Skeletal muscle tissue (tissue), 4 donors: ENCODE data around the gene KCTD5. TPM values are rescaled to one million over a fixed set of nuclear protein-coding genes. Genes with fewer than 3 reads are reported as not detected.

Experiments used
- H3K27ac ChIP-seq: one replicate; pipeline ENCODE4 v1.7.0; 2013; ENCODE audit warnings: mild to moderate bottlenecking, low read depth, low read length, inconsistent platforms
- H3K27me3 ChIP-seq, 3 donors: one replicate each; pipeline ENCODE4 v1.7.0; 2013; ENCODE audit warnings: low read length in 3 of 3; ENCODE audit not compliant: control insufficient read depth in 3 of 3, insufficient read depth in 3 of 3
- H3K36me3 ChIP-seq, 3 donors: one replicate each; pipeline ENCODE4 v1.7.0; 2013; ENCODE audit warnings: low read length in 3 of 3; ENCODE audit not compliant: control insufficient read depth in 3 of 3, insufficient read depth in 3 of 3
- H3K4me1 ChIP-seq, 3 donors: one replicate each; pipeline ENCODE4 v1.7.0; 2013; ENCODE audit warnings: low read length in 3 of 3, mild to moderate bottlenecking in 3 of 3; ENCODE audit not compliant: control insufficient read depth in 3 of 3, insufficient read depth in 3 of 3
- H3K4me3 ChIP-seq, 3 donors: one replicate each; pipeline ENCODE4 v1.7.0; 2013; ENCODE audit warnings: low read length in 3 of 3
- H3K9ac ChIP-seq, 3 donors: one replicate each; pipeline ENCODE4 v1.7.0; 2013; ENCODE audit warnings: low read length in 3 of 3, mild to moderate bottlenecking in 3 of 3, moderate library complexity in 2 of 3, low read depth in 1 of 3
- H3K9me3 ChIP-seq, 3 donors: one replicate each; pipeline ENCODE4 v1.7.0; 2013; ENCODE audit warnings: low read length in 3 of 3; ENCODE audit not compliant: control insufficient read depth in 3 of 3
- total RNA-seq: library from RNA; depleted of rRNA; stranded (reverse); fragments of >200 nt; gene quantifications from one replicate; pipeline ENCODE4 v1.2.3, GENCODE V29; 2014
- donor health status: Osteomylitis.

The KCTD5 gene
- total RNA-seq, 1 donor from 2014 or later, result 13.6 TPM

GRCh38 chr16:2748757-2749455 is 66.6 kb downstream of the KCTD5 start:
- Histone ChIP-seq H3K4me1 (peaks cover 9 to 12% (median 12%) of the 10 kb centered on the region in 3 donors), H3K9me3 (peaks cover 0 to 2% (median 0%) of the 10 kb centered on the region in 3 donors), H3K9ac (no peak overlapping the region), H3K4me3 (no peak overlapping the region), H3K27ac (no peak overlapping the region), H3K36me3 (peaks cover 0 to 10% (median 4%) of the 10 kb centered on the region in 3 donors), H3K27me3 (no peaks in the 10 kb centered on the region)

- Histone ChIP-seq H3K9ac (no peak overlapping the region), H3K4me1 (peaks cover 13 to 18% (median 17%) of the 10 kb centered on the region in 3 donors), H3K27ac (no peak overlapping the region), H3K9me3 (peaks cover 0 to 2% (median 0%) of the 10 kb centered on the region in 3 donors), H3K36me3 (peaks cover 0 to 10% (median 4%) of the 10 kb centered on the region in 3 donors), H3K4me3 (no peak overlapping the region), H3K27me3 (no peaks in the 10 kb centered on the region)
Observed at GRCh38 chr16:2749476-2749875, 67.2 kb downstream of the KCTD5 start.

GRCh38 chr16:2749936-2750335 is 67.6 kb downstream of the KCTD5 start:
- H3K4me3 ChIP-seq, result no peak overlapping the region
- peaks cover 18 to 23% (median 22%) of the 10 kb centered on the region in 3 donors for H3K4me1 ChIP-seq
- no peaks in the 10 kb centered on the region for H3K27me3 ChIP-seq

GRCh38 chr16:2751577-2752034 is 69.3 kb downstream of the KCTD5 start:
- Histone ChIP-seq H3K36me3 (peaks cover 3 to 10% (median 7%) of the 10 kb centered on the region in 3 donors), H3K9me3 (peaks cover 0 to 2% (median 0%) of the 10 kb centered on the region in 3 donors), H3K4me3 (peak overlapping the region; percentile 97 to 100 (median 100)), H3K27ac (peak overlapping the region; percentile 99), H3K27me3 (no peaks in the 10 kb centered on the region), H3K4me1 (peaks cover 35 to 39% (median 38%) of the 10 kb centered on the region in 3 donors), H3K9ac (peak overlapping the region; percentile 95 to 100 (median 100))

More at GRCh38 chr16:2749936-2750335, 67.6 kb downstream of the KCTD5 start:
- Histone ChIP-seq H3K9ac (no peak overlapping the region), H3K9me3 (peaks cover 0 to 2% (median 0%) of the 10 kb centered on the region in 3 donors), H3K27ac (no peak overlapping the region), H3K36me3 (peaks cover 0 to 10% (median 4%) of the 10 kb centered on the region in 3 donors)

GRCh38 chr16:2752035-2752849 is 69.9 kb downstream of the KCTD5 start, which contains the start of gene SRRM2:
Gene SRRM2, plus strand, starts transcription at chr16:2752638. Its CDS starts 3,727 bp downstream, at chr16:2756365.
- peaks cover 40 to 45% (median 44%) of the 10 kb centered on the region in 3 donors for H3K4me1 ChIP-seq
- peaks cover 6 to 10% (median 8%) of the 10 kb centered on the region in 3 donors for H3K36me3 ChIP-seq
- no peaks in the 10 kb centered on the region for H3K27me3 ChIP-seq
- peak within 1 kb of the TSS; percentile 97 to 100 (median 100) for H3K4me3 ChIP-seq
- H3K27ac ChIP-seq, result peak within 1 kb of the TSS; percentile 99
- H3K9ac ChIP-seq, result peak within 1 kb of the TSS; percentile 95 to 100 (median 100)
- H3K9me3 ChIP-seq, result peaks cover 0 to 2% (median 0%) of the 10 kb centered on the region in 3 donors

- Histone ChIP-seq H3K27ac (peak overlapping the region; percentile 99), H3K4me3 (peak overlapping the region; percentile 94 to 100 (median 100)), H3K36me3 (peaks cover 13 to 19% (median 17%) of the 10 kb centered on the region in 3 donors), H3K4me1 (peaks cover 46 to 52% (median 48%) of the 10 kb centered on the region in 3 donors), H3K9ac (peak overlapping the region; percentile 95 to 100 (median 100)), H3K9me3 (peaks cover 0 to 2% (median 0%) of the 10 kb centered on the region in 3 donors), H3K27me3 (no peaks in the 10 kb centered on the region)
Observed at GRCh38 chr16:2752850-2753732, 70.8 kb downstream of the KCTD5 start.

GRCh38 chr16:2753733-2754020 is 71.4 kb downstream of the KCTD5 start:
- Histone ChIP-seq H3K27me3 (no peaks in the 10 kb centered on the region), H3K27ac (peak overlapping the region; percentile 99), H3K9ac (peak overlapping the region; percentile 86 to 100 (median 91)), H3K4me1 (peaks cover 46 to 52% (median 48%) of the 10 kb centered on the region in 3 donors), H3K36me3 (peaks cover 18 to 24% (median 19%) of the 10 kb centered on the region in 3 donors), H3K4me3 (peak overlapping the region; percentile 75 to 100 (median 94)), H3K9me3 (peaks cover 0 to 2% (median 0%) of the 10 kb centered on the region in 3 donors)

- Histone ChIP-seq H3K4me3 (peak overlapping the region; percentile 75 to 100 (median 94)), H3K4me1 (peaks cover 46 to 52% (median 48%) of the 10 kb centered on the region in 3 donors), H3K27ac (peak overlapping the region; percentile 99), H3K9me3 (peaks cover 0 to 2% (median 0%) of the 10 kb centered on the region in 3 donors), H3K9ac (peak overlapping the region; percentile 86 to 100 (median 91)), H3K36me3 (peaks cover 28 to 34% (median 34%) of the 10 kb centered on the region in 3 donors), H3K27me3 (no peaks in the 10 kb centered on the region)
Observed at GRCh38 chr16:2755158-2755557, 72.8 kb downstream of the KCTD5 start.
